Endometrium (tissue), 2 donors: Measurements from ENCODE around the gene EVA1C.
"Not testable (repeated sequence)": the region's sequence is repeated elsewhere in the genome, so short reads cannot be mapped to it uniquely, and the experiment has no call there.

ENCODE experiments used
- FAIRE-seq: peaks from 2 replicates; lab custom pipeline; 2012; peaks lifted over from hg19 to GRCh38; lab: Jason Lieb, UNC
- donor health status: control.
- donor health status: control.

The EVA1C gene

GRCh38 chr21:32531561-32531960 lies 119.1 kb downstream of the EVA1C start:
- not testable (repeated sequence) for FAIRE-seq

GRCh38 chr21:32532636-32533035 lies 120.1 kb downstream of the EVA1C start:
- no peak for FAIRE-seq

GRCh38 chr21:32533053-32533452 lies 120.5 kb downstream of the EVA1C start:
- no peak for FAIRE-seq

GRCh38 chr21:32533611-32534010 lies 121.1 kb downstream of the EVA1C start:
- no peak for FAIRE-seq

- FAIRE-seq = no peak
These were observed 121.6 kb downstream of the EVA1C start for GRCh38 chr21:32534113-32534512.

- FAIRE-seq = no peak
These were observed 123.1 kb downstream of the EVA1C start for GRCh38 chr21:32535612-32536011.

- no peak for FAIRE-seq
These were observed 125.0 kb downstream of the EVA1C start for GRCh38 chr21:32537569-32537881.

GRCh38 chr21:32538147-32538792 lies 125.8 kb downstream of the EVA1C start:
- FAIRE-seq = no peak

- no peak for FAIRE-seq
These were observed 126.9 kb downstream of the EVA1C start for GRCh38 chr21:32539378-32539777.

GRCh38 chr21:32543056-32543455 lies 130.6 kb downstream of the EVA1C start:
- FAIRE-seq = not testable (repeated sequence)

- no peak for FAIRE-seq
These were observed 131.5 kb downstream of the EVA1C start for GRCh38 chr21:32543975-32544374.

- FAIRE-seq = no peak
These were observed 132.2 kb downstream of the EVA1C start for GRCh38 chr21:32544697-32545096.

GRCh38 chr21:32545948-32546441 lies 133.5 kb downstream of the EVA1C start:
- FAIRE-seq = no peak

- no peak for FAIRE-seq
These were observed 134.5 kb downstream of the EVA1C start for GRCh38 chr21:32547018-32547417.

- FAIRE-seq = no peak
These were observed 136.5 kb downstream of the EVA1C start for GRCh38 chr21:32548978-32549377.

- no peak for FAIRE-seq
These were observed 136.9 kb downstream of the EVA1C start for GRCh38 chr21:32549440-32549839.

- no peak for FAIRE-seq
These were observed 137.4 kb downstream of the EVA1C start for GRCh38 chr21:32549886-32550285.

GRCh38 chr21:32554832-32555638 lies 142.5 kb downstream of the EVA1C start:
- no peak for FAIRE-seq

GRCh38 chr21:32558106-32558505 lies 145.6 kb downstream of the EVA1C start:
- no peak for FAIRE-seq

- FAIRE-seq = no peak
These were observed 146.6 kb downstream of the EVA1C start for GRCh38 chr21:32559006-32559610.

GRCh38 chr21:32560896-32561295 lies 148.4 kb downstream of the EVA1C start:
- FAIRE-seq = no peak

- FAIRE-seq = not testable (repeated sequence)
These were observed 149.0 kb downstream of the EVA1C start for GRCh38 chr21:32561476-32561875.

- FAIRE-seq = peak; percentile 66
These were observed 149.9 kb downstream of the EVA1C start for GRCh38 chr21:32562426-32562825.
